Globus pallidus (tissue), 1 donor: Measurements from ENCODE around the gene RTN4R.

ENCODE experiments used
- DNase-seq: peaks from one replicate; pipeline ENCODE4 v3.0.0-alpha.2; 2015; ENCODE audit warnings: low spot score

Gene RTN4R

DNA sequence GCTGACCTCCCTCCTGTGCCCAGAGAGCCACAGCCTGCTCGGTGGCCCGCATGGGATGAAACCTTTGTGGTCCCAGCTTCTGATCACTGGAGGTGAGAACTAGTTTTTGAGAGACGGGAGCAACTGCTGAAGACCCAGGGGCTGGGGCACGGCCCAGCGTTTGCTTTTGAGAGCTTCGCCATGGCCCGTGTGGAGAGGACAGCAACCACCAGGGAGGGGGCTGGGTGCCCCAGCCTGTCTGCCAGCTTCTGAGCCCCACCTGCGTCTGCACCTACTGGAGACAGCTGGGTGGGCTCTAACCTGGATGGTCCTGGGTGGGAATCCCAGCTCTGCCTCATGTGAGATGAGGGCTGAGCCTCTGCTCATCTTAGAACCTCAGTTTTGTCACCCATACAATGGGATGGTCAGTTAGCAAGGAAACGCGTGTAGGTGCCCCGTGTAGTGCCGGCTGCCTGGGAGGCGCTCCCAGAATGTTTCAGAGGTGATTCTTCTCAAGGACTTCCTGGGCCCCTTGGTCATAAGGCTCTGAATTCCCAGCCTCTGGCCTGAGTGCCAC is 66.2 kb downstream of the RTN4R start:
- no peak for DNase-seq

DNA sequence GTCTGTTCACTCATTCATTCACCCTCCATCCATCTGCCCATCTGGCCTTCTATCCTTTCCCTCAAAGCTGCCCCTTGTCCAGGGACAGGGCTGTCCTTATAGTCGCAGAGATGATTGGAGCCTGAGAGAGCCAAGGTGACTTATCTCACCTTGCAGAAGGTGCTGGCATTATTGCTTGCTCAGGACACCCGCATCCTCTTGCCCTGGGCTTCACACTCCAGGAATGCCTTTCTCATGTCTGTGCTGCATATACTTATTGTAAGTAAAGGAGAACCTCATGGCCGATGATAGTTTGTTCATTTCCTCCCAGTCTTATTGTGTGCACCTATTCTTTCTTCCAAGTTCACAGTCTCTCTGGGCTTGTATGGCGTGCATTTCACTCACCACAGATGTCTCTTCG is 68.2 kb downstream of the RTN4R start:
- no peak for DNase-seq

DNA sequence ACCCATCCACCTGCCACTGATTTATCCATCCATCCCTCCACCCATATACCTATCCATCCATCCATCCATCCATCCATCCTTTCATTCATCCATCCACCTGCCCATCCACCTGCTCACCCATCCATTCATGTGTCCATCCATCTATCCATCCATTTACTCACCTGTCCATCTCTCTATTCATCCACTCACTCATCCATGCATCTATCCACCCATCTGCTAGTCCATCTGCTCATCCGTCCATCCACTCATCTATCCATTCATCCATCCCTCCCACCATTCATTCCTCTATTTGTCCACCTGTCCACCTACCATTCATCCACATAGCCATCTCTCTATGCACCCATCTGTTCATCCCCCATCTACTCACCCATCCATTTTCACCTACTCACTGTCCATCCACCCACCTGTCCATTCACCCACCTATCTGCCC is 68.7 kb downstream of the RTN4R start:
- DNase-seq: no peak

DNA sequence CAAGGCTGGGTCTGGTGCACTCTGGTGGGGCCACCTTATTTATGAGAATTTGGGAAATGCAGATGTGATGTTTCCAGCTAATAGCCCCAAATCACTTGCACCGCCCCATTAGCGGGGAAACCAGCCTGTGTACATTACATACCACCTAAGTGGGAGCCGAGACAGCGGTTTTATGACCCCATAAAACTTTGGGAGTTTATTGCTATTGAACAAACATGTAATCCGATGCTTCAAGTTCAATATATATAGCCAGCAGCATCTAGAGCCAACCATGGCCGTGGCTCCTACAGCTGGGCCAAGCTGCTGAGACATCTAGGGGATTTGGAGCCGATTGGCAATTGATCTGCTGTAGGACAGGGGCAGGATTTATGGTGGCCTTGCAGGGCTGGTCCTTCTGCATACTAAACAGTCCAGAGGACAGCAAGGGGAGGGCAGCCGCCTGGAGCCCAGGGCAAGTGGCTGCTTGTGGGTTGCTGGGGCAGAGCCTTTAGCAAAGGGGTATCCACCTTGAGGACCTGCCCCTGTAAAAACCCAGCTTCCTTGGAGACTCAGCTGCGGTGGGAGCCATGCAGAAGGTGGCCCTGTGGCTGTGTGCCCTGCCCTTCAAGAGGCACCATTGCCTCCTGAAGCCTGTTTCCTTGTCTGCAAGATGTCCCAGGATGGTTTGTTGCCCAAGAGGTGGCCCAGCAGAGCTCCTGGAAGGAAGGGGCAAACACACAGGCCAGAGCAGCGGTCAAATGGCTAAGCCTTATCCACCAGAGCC is 69.4 kb downstream of the RTN4R start:
- DNase-seq: no peak

DNA sequence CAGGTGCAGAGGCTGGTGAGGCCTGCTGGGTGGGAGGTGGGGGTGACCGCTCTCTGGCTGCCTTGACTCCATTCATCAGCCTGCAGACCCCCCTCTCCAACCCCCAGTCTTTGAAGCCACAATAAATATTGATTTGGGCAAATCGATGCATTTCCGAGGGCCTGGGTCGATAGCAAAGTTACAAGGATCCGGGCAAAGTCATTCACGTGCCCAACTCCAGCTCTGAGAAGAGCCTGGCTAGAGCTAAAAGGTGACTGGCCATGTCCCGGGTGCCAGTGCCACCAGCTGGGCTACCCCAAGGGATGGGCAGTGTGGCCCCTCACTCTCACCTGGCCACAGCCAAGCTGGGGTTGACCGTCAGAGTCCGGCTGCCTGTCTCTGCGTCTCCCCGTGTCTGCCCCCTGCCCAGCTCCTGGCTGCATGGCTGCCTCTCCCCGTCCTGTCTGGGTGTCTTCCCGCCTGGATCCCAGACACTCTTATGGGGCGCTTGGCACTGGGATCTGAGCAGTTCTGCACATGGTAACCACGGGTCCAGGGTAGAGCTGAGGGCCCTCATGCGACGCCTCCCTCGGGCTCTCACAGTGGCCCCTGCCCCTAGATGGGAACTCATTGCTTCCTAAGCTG is 70.6 kb downstream of the RTN4R start:
- DNase-seq: no peak

DNA sequence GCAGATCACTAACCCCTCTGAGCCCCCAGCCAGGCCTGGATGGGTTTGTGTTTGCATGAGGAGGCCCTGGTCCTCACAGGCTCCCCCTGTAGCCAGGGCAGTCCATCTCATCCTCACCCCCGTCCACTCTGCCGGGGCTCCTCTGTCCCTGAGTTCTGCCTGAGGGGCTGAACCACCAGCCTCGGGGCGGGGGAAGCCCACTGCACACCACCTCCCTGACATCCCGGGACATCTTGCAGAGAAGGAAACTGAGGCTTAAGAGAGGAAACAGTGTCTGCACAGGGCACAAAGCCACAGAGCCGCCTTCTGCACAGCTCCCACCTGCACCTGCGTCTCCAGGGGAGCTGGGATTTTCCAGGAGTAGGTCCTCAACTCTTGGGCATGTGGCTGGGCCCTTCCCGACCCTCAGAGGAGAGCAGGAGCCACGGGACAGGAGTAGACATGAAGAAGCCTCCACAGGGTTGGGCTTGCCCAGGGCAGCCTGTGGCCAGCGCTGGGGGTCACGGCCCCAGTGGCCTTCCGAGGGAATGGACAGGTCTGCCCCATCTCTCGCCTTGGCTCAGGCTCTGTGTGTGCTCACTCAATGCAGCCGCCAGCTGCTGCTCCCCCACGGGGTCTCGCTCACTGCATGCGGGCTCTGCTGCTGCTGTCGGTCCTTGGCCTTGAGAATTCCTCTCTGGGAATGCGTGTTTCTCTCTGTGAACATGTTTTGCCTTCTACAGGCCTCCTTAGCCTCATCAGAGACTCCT is 71.8 kb downstream of the RTN4R start:
- DNase-seq: no peak

DNA sequence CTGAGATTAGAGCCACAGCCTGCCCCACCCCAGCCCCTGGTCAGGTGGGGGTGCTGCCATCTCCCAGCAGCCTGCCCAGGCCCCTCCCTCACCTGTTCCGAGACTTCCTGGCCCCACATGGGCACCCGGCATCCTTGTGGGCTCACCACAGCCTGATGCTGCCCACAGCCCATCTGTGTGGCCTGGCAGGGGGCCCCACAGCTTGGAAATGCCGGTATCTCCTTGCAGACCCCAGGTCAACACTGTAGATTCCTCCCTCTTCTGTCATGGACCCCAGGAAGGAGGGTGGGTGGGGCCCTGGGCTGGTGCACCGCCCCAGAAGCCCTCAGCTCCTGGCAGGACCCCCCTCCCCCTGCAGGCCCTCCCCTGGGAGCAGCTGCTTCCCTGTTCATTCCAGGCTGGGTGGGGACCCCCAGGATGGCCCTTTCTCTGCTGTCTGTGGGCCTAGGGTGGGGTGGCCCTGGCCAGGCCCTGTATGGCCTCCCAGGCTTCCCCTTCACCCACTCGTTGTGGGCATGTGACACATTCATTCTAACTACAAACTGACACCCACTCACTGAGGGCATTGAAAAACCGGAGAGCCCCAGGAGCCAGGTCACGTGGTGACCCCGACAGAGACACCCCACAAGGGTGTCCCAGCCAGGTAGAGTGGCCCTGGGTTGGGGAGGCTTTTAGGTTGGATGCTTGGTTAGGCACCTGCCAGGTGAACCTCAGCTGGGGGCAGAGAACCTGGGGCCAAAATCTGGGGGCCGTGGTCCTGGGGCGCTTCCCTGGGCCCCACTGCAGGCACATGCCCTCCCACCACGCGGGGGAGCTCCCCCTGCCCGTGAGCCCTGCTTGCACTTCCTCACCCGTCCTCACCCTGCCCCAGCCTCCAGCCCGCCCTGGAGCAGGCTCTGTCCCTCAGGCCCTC is 73.2 kb downstream of the RTN4R start:
- DNase-seq: no peak

DNA sequence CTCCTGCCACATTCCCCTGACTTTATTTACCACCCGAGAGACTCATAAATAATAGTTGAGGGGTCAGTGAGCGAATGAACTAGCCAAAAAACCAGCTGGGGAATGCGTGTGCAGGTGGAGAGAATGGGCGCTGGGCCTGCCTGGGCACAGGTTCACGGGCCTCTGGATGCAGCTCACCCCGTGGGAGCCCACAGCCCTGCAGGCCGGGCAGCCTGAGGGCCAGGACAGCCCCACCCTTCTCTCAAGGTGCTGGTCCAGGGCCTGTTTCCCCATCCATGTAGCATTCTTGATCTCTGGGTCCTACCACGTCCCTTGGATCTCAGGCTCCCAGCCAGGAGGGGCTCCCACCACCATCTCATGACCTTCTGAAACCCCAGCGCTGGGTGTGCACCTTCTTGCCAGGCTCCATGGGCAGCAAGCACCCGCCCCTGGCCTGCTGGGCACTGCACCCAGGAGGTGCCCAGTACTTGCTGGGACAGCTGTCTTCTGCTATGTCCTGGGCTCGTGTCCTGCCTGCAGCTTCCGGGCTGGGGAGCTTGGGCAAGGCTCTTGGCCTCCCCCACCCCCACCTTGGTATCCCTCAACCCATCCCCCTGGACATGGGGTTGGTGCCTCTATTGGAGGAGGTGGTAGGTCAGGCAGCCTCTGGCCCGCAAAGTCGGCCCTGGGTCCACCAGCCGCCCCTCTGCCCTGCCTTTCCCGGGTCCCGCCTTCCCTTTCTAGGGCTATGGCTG is 74.2 kb downstream of the RTN4R start:
- DNase-seq: no peak

DNA sequence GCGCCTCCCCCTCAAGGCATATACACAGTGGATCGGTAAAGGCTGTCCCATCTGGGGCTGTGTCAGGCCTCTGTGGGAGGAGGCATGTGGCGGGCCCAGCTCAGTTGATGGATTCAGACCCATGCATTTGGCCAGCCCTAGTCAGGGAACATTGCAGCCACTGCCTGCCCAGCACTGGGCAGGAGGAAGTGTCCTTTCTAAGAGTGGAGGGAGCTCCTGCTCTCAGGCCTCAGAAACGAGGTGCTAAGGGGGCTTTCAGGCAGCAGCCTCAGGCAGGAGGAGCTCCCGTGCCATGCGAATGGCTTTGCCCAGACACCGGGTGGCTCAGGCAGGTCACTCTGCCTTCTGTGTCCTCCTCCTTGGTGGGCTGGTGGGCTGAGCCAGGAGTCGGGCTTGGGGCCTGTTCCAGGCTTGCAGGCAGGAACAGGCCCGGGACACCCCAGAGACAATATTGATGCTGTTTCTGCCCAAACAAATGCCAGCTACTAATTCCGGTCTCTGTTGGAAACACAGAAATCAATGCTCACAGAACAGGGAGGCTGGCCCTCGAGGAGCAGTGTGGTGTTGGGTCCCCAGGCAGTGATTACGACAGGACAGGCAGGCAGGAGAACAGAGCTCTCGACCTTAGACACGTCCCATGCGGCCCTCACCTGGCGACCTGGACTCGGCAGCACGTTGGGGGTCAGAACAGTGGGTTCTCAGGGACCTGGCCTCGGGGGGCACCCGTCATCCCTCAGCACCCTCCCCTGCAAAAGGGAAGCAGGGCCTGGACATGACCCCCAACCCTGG is 75.0 kb downstream of the RTN4R start:
- DNase-seq: no peak

DNA sequence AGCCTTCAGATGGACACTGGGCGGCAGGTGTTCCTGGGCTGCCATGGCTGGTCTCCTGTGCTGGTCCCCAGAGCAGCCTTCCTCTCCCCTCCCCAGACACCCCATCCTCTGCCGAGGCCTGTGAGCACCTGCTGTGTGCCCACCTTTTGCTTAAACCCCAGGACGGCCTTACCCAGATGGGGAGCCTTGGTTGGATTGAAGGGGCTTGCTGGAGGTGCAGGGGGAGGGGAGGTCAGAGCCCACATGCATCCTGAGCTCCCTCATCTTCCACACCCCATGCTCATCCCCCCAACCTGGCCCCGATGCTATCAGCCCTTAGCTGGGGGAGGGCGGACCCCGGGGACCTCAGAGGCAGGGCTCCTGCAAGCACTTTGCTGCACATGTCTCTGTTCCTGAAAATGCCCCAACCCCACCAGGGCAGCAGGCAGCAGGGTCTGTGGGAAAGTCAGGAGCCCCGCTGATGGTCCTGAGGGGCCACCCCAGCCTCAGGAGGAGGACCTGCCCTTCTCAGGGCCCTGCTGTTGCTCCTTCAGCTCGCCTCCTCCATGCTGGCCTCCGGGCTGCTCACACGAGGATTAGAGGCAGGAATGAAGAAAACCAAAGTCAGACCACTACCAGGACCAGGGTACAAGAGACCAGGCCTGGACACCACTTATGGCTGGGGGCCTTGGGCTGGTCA is 75.7 kb downstream of the RTN4R start:
- DNase-seq: no peak

DNA sequence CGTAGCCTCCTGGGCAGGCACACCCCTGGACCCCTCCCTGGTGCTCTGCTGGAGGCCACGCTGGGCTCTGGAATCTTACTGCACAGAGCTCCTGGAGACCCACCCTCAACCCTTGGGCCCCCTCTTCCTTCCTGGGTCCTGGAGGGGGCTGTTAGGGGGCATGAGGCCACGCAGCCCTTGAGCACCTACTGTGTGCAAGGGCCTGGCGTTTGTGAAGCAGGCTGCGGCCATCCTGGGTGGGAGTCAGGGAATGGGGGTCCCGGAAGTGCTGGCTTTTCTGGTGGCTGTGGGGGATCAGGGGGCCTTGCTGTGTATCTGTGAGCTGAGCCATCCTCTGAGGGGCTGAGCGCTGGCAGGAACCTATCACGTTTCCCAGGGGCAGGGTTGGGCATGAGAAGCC is 76.3 kb downstream of the RTN4R start:
- no peak for DNase-seq
